ENCODE results near the gene HAVCR1.

- TF ChIP-seq CTCF (IDR thresholded peaks at IDR 0.05; ENCODE audit: borderline replicate concordance, extremely low read depth, low read length, poor library complexity, severe bottlenecking) (no peak), EZH2 (IDR thresholded peaks at IDR 0.05; ENCODE audit: borderline replicate concordance, low read depth, low read length, severe bottlenecking) (no peak)
These were observed 38.9 kb downstream of the HAVCR1 start for GRCh38 chr5:157020002-157020401.

Measured in DND-41 (cell line).